DMS 273 (cell line): Measurements from ENCODE around the gene SLC6A8.

Experiments used
- DNase-seq: peaks from one replicate; lab custom pipeline; 2025; ENCODE audit not compliant: unreplicated experiment; lab: John Stamatoyannopoulos, UW

Gene SLC6A8

DNA sequence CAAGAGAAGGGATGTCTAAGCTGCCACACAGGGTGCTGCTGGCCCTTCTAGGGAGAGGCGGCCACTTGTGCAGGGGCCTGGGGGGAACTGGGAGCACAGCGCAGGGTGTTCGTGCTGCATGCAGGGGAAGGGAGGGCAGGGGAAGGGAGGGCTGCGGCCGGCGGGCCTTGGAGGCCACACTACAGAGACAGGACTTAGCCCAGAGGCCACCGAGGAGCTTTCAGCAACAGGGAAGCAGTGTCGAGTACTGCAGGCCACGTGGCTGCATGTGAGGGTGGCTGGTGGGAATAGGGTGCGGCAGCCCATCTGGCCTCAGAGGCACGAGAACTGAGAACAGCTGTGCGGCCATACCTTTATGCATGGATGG lies 57.3 kb downstream of the SLC6A8 start:
- peak; percentile 62 for DNase-seq
